Fibroblast of lung (primary cell): Measurements from ENCODE around the gene UBB. TPM values are rescaled to one million over a fixed set of nuclear protein-coding genes. Genes with fewer than 3 reads are reported as not detected.

Experiments
- DNase-seq, 2 donors: peaks; one replicate each; pipeline versions ENCODE4 v3.0.0 to v3.0.0-alpha.2; 2010; ENCODE audit warnings: low read depth in 2 of 2
- H2AFZ ChIP-seq: 2 replicates; pipeline ENCODE4 v1.5.1; 2012; ENCODE audit warnings: low read length, control low read depth, inconsistent platforms
- H3K27ac ChIP-seq: 2 replicates; pipeline ENCODE4 v1.5.1; 2011; ENCODE audit warnings: low read length, control low read depth; ENCODE audit not compliant: insufficient read depth
- H3K27me3 ChIP-seq: 2 replicates; pipeline ENCODE4 v1.5.1; 2011; ENCODE audit warnings: mild to moderate bottlenecking, low read length; ENCODE audit not compliant: control insufficient read depth, insufficient read depth
- H3K36me3 ChIP-seq: 2 replicates; pipeline ENCODE4 v1.5.1; 2011; ENCODE audit warnings: low read length; ENCODE audit not compliant: control insufficient read depth, insufficient read depth
- H3K4me1 ChIP-seq: 2 replicates; pipeline ENCODE4 v1.5.1; 2011; ENCODE audit warnings: low read length; ENCODE audit not compliant: control insufficient read depth, insufficient read depth; ENCODE audit errors: extremely low read depth
- H3K4me2 ChIP-seq: 2 replicates; pipeline ENCODE4 v1.5.1; 2011; ENCODE audit warnings: low read length, control low read depth; ENCODE audit not compliant: insufficient read depth; ENCODE audit errors: extremely low read depth
- H3K4me3 ChIP-seq, 4 experiments: fragments of 200-600 bp in 1 of 4; sonication (generic) in 1 of 4; replicated peaks in 1 of 4; 2 replicates each; pipeline ENCODE4 v1.5.1; 2011 to 2016; ENCODE audit warnings: low read length in 4 of 4, low read depth in 3 of 4, mild to moderate bottlenecking in 3 of 4, control low read depth in 2 of 4, inconsistent platforms in 1 of 4, mixed read lengths in 1 of 4; ENCODE audit not compliant: insufficient read depth in 1 of 4; ENCODE audit errors: control extremely low read depth in 1 of 4
- H3K79me2 ChIP-seq: 2 replicates; pipeline ENCODE4 v1.5.1; 2012; ENCODE audit warnings: mild to moderate bottlenecking, low read length, inconsistent platforms; ENCODE audit not compliant: control insufficient read depth, insufficient read depth
- H3K9ac ChIP-seq: 2 replicates; pipeline ENCODE4 v1.5.1; 2011; ENCODE audit warnings: mild to moderate bottlenecking, low read length, control low read depth; ENCODE audit not compliant: insufficient read depth
- H3K9me3 ChIP-seq: 2 replicates; pipeline ENCODE4 v1.5.1; 2012; ENCODE audit warnings: low read depth, low read length; ENCODE audit not compliant: control insufficient read depth, insufficient read depth
- H4K20me1 ChIP-seq: 2 replicates; pipeline ENCODE4 v1.5.1; 2011; ENCODE audit warnings: low read length; ENCODE audit not compliant: control insufficient read depth, insufficient read depth; ENCODE audit errors: extremely low read depth
- EZH2 ChIP-seq: IDR thresholded peaks from 2 replicates; pipeline ENCODE4 v1.5.1; 2012; ENCODE audit warnings: low read length, control low read depth, mild to moderate bottlenecking; ENCODE audit errors: missing control alignments
- polyA plus RNA-seq, 2 donors: library from polyadenylated mRNA; depleted of rRNA in 1 of 2; stranded (reverse) in 1 of 2; unstranded in 1 of 2; fragments of >200 nt; gene quantifications; 2 replicates each; pipeline ENCODE4 v1.2.1, GENCODE V29; 2011 to 2012; ENCODE audit warnings: missing spikeins in 1 of 2
- total RNA-seq: library from RNA; depleted of rRNA; stranded (reverse); fragments of >200 nt; gene quantifications from 2 replicates; pipeline ENCODE4 v1.2.1, GENCODE V29; 2014
- TF ChIP-seq, protein P1 (sequence below), 2 donors: IDR thresholded peaks in 1 of 2; conservative IDR thresholded peaks in 1 of 2; 1 replicate in 1 of 2; 2 replicates in 1 of 2; pipeline ENCODE4 v1.5.1; 2011 to 2012; ENCODE audit warnings: low read length in 2 of 2, control low read depth in 1 of 2, inconsistent platforms in 1 of 2, low read depth in 1 of 2, mild to moderate bottlenecking in 1 of 2

UBB gene
- total and polyA plus RNA-seq, 2 donors (not counting 1 experiment from before 2014, with no cell fraction given): 1,190 to 3,188 TPM

- Histone ChIP-seq H3K4me1 (peaks cover 2% of the 10 kb centered on the region), H3K27me3 (no peaks in the 10 kb centered on the region), H3K4me3 (no peak overlapping the region), H2AFZ (no peak overlapping the region), H4K20me1 (peaks cover 3% of the 10 kb centered on the region), H3K9me3 (no peaks in the 10 kb centered on the region), H3K36me3 (no peaks in the 10 kb centered on the region), H3K27ac (no peak overlapping the region), H3K9ac (no peak overlapping the region), H3K79me2 (peaks cover 20% of the 10 kb centered on the region), H3K4me2 (no peak overlapping the region)
- DNase-seq: peak; percentile 63 to 75
- TF ChIP-seq EZH2: no peak
- TF ChIP-seq, protein P1, sequence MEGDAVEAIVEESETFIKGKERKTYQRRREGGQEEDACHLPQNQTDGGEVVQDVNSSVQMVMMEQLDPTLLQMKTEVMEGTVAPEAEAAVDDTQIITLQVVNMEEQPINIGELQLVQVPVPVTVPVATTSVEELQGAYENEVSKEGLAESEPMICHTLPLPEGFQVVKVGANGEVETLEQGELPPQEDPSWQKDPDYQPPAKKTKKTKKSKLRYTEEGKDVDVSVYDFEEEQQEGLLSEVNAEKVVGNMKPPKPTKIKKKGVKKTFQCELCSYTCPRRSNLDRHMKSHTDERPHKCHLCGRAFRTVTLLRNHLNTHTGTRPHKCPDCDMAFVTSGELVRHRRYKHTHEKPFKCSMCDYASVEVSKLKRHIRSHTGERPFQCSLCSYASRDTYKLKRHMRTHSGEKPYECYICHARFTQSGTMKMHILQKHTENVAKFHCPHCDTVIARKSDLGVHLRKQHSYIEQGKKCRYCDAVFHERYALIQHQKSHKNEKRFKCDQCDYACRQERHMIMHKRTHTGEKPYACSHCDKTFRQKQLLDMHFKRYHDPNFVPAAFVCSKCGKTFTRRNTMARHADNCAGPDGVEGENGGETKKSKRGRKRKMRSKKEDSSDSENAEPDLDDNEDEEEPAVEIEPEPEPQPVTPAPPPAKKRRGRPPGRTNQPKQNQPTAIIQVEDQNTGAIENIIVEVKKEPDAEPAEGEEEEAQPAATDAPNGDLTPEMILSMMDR (conservative IDR thresholded peaks at IDR 0.05 in 1 of 2, IDR thresholded peaks at IDR 0.05 in 1 of 2; ENCODE audit: low read depth in 1 of 2, low read length in 2 of 2): no peak
Measured at GRCh38 chr17:16377941-16378341, 3.0 kb upstream of the UBB start.

DNA sequence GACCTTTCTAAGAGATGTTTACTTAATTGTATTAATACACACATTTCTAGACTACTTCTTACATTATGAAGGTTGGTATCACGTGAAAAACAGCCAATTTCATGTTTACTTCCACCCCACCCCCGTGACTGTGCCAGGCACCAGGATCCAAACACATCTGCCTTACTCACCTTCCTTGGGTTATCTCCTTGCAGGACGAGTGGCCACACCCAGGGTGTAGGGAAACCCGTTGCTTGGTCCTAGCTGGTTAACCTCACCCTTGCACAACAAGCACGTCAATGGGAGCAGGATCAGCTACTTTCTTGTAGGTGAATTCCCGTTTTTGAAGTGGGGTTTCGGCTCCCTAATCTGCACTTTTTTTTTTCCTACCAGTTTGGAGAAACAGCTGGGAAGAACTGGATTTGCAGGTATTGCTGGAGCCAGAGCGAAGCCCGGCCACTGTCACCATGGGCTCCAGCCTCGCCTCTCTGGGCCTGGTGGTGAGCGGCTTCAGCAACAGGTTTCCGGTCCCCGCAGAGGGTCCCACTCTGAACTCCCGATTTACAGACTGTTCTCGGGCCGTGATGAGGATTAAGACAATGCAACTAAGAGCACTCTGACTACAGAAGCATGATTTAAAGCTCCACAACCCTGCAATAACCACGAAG lies 2.1 kb upstream of the UBB start:
- no peak overlapping the region for H3K9ac ChIP-seq
- H3K4me1 ChIP-seq: peaks cover 4% of the 10 kb centered on the region
- H3K27ac ChIP-seq: peak overlapping the region; percentile 0
- no peak for DNase-seq
- H2AFZ ChIP-seq: no peak overlapping the region
- H3K27me3 ChIP-seq: no peaks in the 10 kb centered on the region
- H3K9me3 ChIP-seq: no peaks in the 10 kb centered on the region
- H3K4me3 ChIP-seq: no peak overlapping the region
- TF ChIP-seq, protein P1 (conservative IDR thresholded peaks at IDR 0.05 in 1 of 2, IDR thresholded peaks at IDR 0.05 in 1 of 2; ENCODE audit: low read depth in 1 of 2, low read length in 2 of 2): no peak
- no peak for TF ChIP-seq EZH2
- H3K4me2 ChIP-seq: no peak overlapping the region
- H3K79me2 ChIP-seq: peaks cover 26% of the 10 kb centered on the region
- peaks cover 2% of the 10 kb centered on the region for H3K36me3 ChIP-seq
- H4K20me1 ChIP-seq: peaks cover 3% of the 10 kb centered on the region

- Histone ChIP-seq H3K9me3 (no peaks in the 10 kb centered on the region), H3K27me3 (no peaks in the 10 kb centered on the region), H3K27ac (no peak overlapping the region), H3K9ac (no peak overlapping the region), H2AFZ (no peak overlapping the region), H3K4me3 (no peak overlapping the region), H3K4me1 (peaks cover 4% of the 10 kb centered on the region), H4K20me1 (peaks cover 3% of the 10 kb centered on the region), H3K79me2 (peaks cover 27% of the 10 kb centered on the region), H3K4me2 (no peak overlapping the region), H3K36me3 (peaks cover 2% of the 10 kb centered on the region)
- TF ChIP-seq, protein P1 (conservative IDR thresholded peaks at IDR 0.05 in 1 of 2, IDR thresholded peaks at IDR 0.05 in 1 of 2; ENCODE audit: low read depth in 1 of 2, low read length in 2 of 2): no peak
- no peak for TF ChIP-seq EZH2
- no peak for DNase-seq
Measured at GRCh38 chr17:16379654-16380053, 1.2 kb upstream of the UBB start.
